BE2C (cell line): Measurements from ENCODE around the gene NPHP4.

Experiments
- DNase-seq: peaks from one replicate; pipeline ENCODE4 v3.0.0-alpha.2; 2020
- H3K27me3 ChIP-seq: fragments of 250-450 bp; sonication (Bioruptor Pico); 2 replicates; pipeline ENCODE4 v1.5.1; 2020; ENCODE audit warnings: mild to moderate bottlenecking
- H3K36me3 ChIP-seq: fragments of 250-450 bp; sonication (Bioruptor Pico); 2 replicates; pipeline ENCODE4 v1.5.1; 2020; ENCODE audit warnings: mild to moderate bottlenecking
- H3K4me1 ChIP-seq: fragments of 250-450 bp; sonication (Bioruptor Pico); 2 replicates; pipeline ENCODE4 v1.5.1; 2020
- H3K4me3 ChIP-seq: 2 replicates; pipeline ENCODE4 v1.5.1; 2011; ENCODE audit warnings: low read depth, low read length
- H3K9me3 ChIP-seq: fragments of 250-450 bp; sonication (Bioruptor Pico); 2 replicates; pipeline ENCODE4 v1.5.1; 2020
- CTCF ChIP-seq: IDR thresholded peaks from 2 replicates; pipeline ENCODE4 v1.5.1; 2012; ENCODE audit warnings: mild to moderate bottlenecking, low read depth, low read length

The NPHP4 gene

GRCh38 chr1:5993556-5994491 lies 1.6 kb upstream of the NPHP4 start:
- H3K27me3 ChIP-seq: no peaks in the 10 kb centered on the region
- H3K4me1 ChIP-seq: no peaks in the 10 kb centered on the region
- TF ChIP-seq CTCF: no peak
- no peaks in the 10 kb centered on the region for H3K36me3 ChIP-seq
- no peak for DNase-seq
- no peaks in the 10 kb centered on the region for H3K9me3 ChIP-seq
- peak overlapping the region; percentile 61 for H3K4me3 ChIP-seq

- H3K36me3 ChIP-seq: no peaks in the 10 kb centered on the region
- no peaks in the 10 kb centered on the region for H3K27me3 ChIP-seq
- H3K4me1 ChIP-seq: no peaks in the 10 kb centered on the region
- peak overlapping the region; percentile 61 for H3K4me3 ChIP-seq
- DNase-seq: peak; percentile 32
- no peaks in the 10 kb centered on the region for H3K9me3 ChIP-seq
- no peak for TF ChIP-seq CTCF
Measured at GRCh38 chr1:5992814-5993555, 760 bp upstream of the NPHP4 start.

- peak; percentile 65 for DNase-seq
Measured at GRCh38 chr1:5991381-5992025, 722 bp downstream of the NPHP4 start.

GRCh38 chr1:5990913-5991312 lies 1.3 kb downstream of the NPHP4 start:
- TF ChIP-seq CTCF: no peak
- DNase-seq: no peak
- Histone ChIP-seq H3K36me3 (no peaks in the 10 kb centered on the region), H3K4me1 (no peaks in the 10 kb centered on the region), H3K9me3 (no peaks in the 10 kb centered on the region), H3K27me3 (no peaks in the 10 kb centered on the region), H3K4me3 (peak overlapping the region; percentile 67)

More at GRCh38 chr1:5991381-5992025, 722 bp downstream of the NPHP4 start:
- Histone ChIP-seq H3K9me3 (no peaks in the 10 kb centered on the region), H3K27me3 (no peaks in the 10 kb centered on the region), H3K4me3 (peak overlapping the region; percentile 67), H3K4me1 (no peaks in the 10 kb centered on the region), H3K36me3 (no peaks in the 10 kb centered on the region)
- TF ChIP-seq CTCF: no peak

- H3K27me3 ChIP-seq: no peaks in the 10 kb centered on the region
- DNase-seq: no peak
- TF ChIP-seq CTCF: no peak
- H3K36me3 ChIP-seq: no peaks in the 10 kb centered on the region
- H3K4me1 ChIP-seq: no peaks in the 10 kb centered on the region
- no peak overlapping the region for H3K4me3 ChIP-seq
- no peaks in the 10 kb centered on the region for H3K9me3 ChIP-seq
Measured at GRCh38 chr1:5989731-5990271, 2.4 kb downstream of the NPHP4 start.
